TTC549 (cell line): Measurements from ENCODE around the gene ZNF70.

Source experiments
- FAIRE-seq: peaks from 2 replicates; lab custom pipeline; 2012; peaks lifted over from hg19 to GRCh38; lab: Jason Lieb, UNC

Gene ZNF70

DNA sequence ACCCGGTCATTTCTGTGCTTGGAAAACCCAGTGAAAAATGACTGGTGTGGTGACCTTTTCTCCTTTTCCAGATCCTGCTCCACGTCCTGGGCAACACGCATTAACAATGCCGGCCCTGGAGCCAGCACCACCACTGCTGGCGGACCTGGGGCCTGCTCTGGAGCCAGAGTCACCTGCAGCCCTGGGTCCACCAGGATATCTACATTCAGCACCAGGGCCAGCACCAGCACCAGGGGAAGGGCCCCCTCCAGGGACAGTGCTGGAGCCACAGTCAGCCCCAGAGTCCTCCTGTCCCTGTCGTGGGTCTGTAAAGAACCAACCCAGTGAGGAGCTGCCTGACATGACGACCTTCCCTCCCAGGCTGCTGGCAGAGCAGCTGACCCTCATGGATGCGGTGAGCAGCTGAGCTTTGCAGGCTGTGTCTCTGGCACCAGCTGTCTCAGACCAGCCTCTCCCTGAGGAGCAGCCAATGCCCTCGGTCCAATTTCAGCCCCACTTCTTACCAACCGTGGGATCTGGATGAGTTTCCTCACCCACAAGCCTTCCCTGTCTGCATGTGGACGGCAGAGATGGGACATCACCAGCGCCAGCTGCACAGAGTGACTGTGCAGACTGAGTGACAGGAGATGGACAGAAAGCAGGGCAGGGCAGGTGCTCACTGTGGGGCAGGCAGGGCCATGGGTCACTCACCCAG, 58.2 kb downstream of the ZNF70 start:
- FAIRE-seq: no peak

GRCh38 chr22:23691748-23692423, 59.0 kb downstream of the ZNF70 start:
- FAIRE-seq: no peak

- FAIRE-seq: no peak
Observed at GRCh38 chr22:23690713-23691112, 60.2 kb downstream of the ZNF70 start, which contains the start of gene RGL4. Gene RGL4, plus strand, starts transcription at chr22:23691013. Its CDS starts 1,018 bp downstream, at chr22:23692031.

GRCh38 chr22:23689414-23689813, 61.5 kb downstream of the ZNF70 start:
- FAIRE-seq: no peak
